ENCODE measurements around the gene SLC25A24. TPM values are rescaled to one million over a fixed set of nuclear protein-coding genes. Genes with fewer than 3 reads are reported as not detected.
A peak's percentile ranks its signal among the peaks of the same experiment; 100 is the strongest.

The SLC25A24 gene
- total RNA-seq, 1 experiment from 2014 or later = 35.4 TPM

GRCh38 chr1:108106775-108107174, 93.4 kb downstream of the SLC25A24 start:
- intact Hi-C loops (cut with micrococcal nuclease; ENCODE audit: unreplicated experiment) = no loop called here
- ChIA-PET CTCF (no interaction called here), POLR2A (ENCODE audit: low non-redundant PET) (no interaction called here)
- Histone ChIP-seq H3K9me3 (ENCODE audit: low read depth, low read length, poor library complexity, severe bottlenecking) (no peaks in the 10 kb centered on the region), H3K4me3 (ENCODE audit: low read depth, low read length, poor library complexity, severe bottlenecking) (no peak overlapping the region), H3K27me3 (replicated peaks; ENCODE audit: insufficient read depth, low read depth, low read length, poor library complexity) (no peaks in the 10 kb centered on the region), H3K36me3 (ENCODE audit: insufficient read depth, low read length, poor library complexity, severe bottlenecking) (no peaks in the 10 kb centered on the region), H3K27ac (ENCODE audit: low read depth, low read length, poor library complexity, severe bottlenecking) (no peak overlapping the region), H3K4me1 (ENCODE audit: insufficient read depth, low read length, poor library complexity, severe bottlenecking) (peaks cover 7% of the 10 kb centered on the region)
- no peak for TF ChIP-seq EZH2 (IDR thresholded peaks at IDR 0.05; ENCODE audit: borderline replicate concordance, low read depth, low read length, poor library complexity, severe bottlenecking)
- TF ChIP-seq CTCF (conservative IDR thresholded peaks at IDR 0.05; ENCODE audit: low read depth, low read length) = no peak
- no TSS peak for BruUV-seq (replicated peaks)
- peak; percentile 44 for DNase-seq (ENCODE audit: low spot score)

- Histone ChIP-seq H3K4me1 (ENCODE audit: insufficient read depth, low read length, poor library complexity, severe bottlenecking) (no peaks in the 10 kb centered on the region), H3K4me3 (ENCODE audit: low read depth, low read length, poor library complexity, severe bottlenecking) (no peak overlapping the region), H3K27ac (ENCODE audit: low read depth, low read length, poor library complexity, severe bottlenecking) (no peak overlapping the region), H3K27me3 (replicated peaks; ENCODE audit: insufficient read depth, low read depth, low read length, poor library complexity) (peaks cover 3% of the 10 kb centered on the region), H3K9me3 (ENCODE audit: low read depth, low read length, poor library complexity, severe bottlenecking) (no peaks in the 10 kb centered on the region), H3K36me3 (ENCODE audit: insufficient read depth, low read length, poor library complexity, severe bottlenecking) (no peaks in the 10 kb centered on the region)
- CTCF ChIA-PET = no interaction called here
- intact Hi-C loops (cut with micrococcal nuclease; ENCODE audit: unreplicated experiment) = no loop called here
- BruUV-seq (replicated peaks) = no TSS peak
- DNase-seq (ENCODE audit: low spot score) = no peak
- TF ChIP-seq EZH2 (IDR thresholded peaks at IDR 0.05; ENCODE audit: borderline replicate concordance, low read depth, low read length, poor library complexity, severe bottlenecking) (no peak), CTCF (conservative IDR thresholded peaks at IDR 0.05; ENCODE audit: low read depth, low read length) (no peak)
- POLR2A ChIA-PET (ENCODE audit: low non-redundant PET) = no interaction called here
These were observed 100.0 kb downstream of the SLC25A24 start for GRCh38 chr1:108100148-108100547.

- H3K4me1 ChIP-seq (ENCODE audit: insufficient read depth, low read length, poor library complexity, severe bottlenecking) = no peaks in the 10 kb centered on the region
- TF ChIP-seq EZH2 (IDR thresholded peaks at IDR 0.05; ENCODE audit: borderline replicate concordance, low read depth, low read length, poor library complexity, severe bottlenecking) = no peak
- no peak for TF ChIP-seq CTCF (conservative IDR thresholded peaks at IDR 0.05; ENCODE audit: low read depth, low read length)
- H3K27ac ChIP-seq (ENCODE audit: low read depth, low read length, poor library complexity, severe bottlenecking) = no peak overlapping the region
- no peaks in the 10 kb centered on the region for H3K36me3 ChIP-seq (ENCODE audit: insufficient read depth, low read length, poor library complexity, severe bottlenecking)
- no peaks in the 10 kb centered on the region for H3K9me3 ChIP-seq (ENCODE audit: low read depth, low read length, poor library complexity, severe bottlenecking)
- POLR2A ChIA-PET (ENCODE audit: low non-redundant PET) = no interaction called here
- CTCF ChIA-PET = no interaction called here
- intact Hi-C loops (cut with micrococcal nuclease; ENCODE audit: unreplicated experiment) = no loop called here
- BruUV-seq (replicated peaks) = no TSS peak
- no peak overlapping the region for H3K4me3 ChIP-seq (ENCODE audit: low read depth, low read length, poor library complexity, severe bottlenecking)
- peaks cover 3% of the 10 kb centered on the region for H3K27me3 ChIP-seq (replicated peaks; ENCODE audit: insufficient read depth, low read depth, low read length, poor library complexity)
- DNase-seq (ENCODE audit: low spot score) = no peak
These were observed 103.1 kb downstream of the SLC25A24 start for GRCh38 chr1:108097018-108097417.
